Left renal cortex interstitium (tissue), 4 donors: Measurements from ENCODE around the gene B3GNT7. TPM values are rescaled to one million over a fixed set of nuclear protein-coding genes. Genes with fewer than 3 reads are reported as not detected.
"Not testable (repeated sequence)": the region's sequence is repeated elsewhere in the genome, so short reads cannot be mapped to it uniquely, and the experiment has no call there.

Source experiments
- DNase-seq, 4 donors: peaks; one replicate each; pipeline ENCODE4 v3.0.0-alpha.2; 2013; ENCODE audit warnings: low read depth in 4 of 4, low spot score in 2 of 4, missing footprints in 1 of 4
- polyA plus RNA-seq, 4 donors: library from polyadenylated mRNA; unstranded; fragments of 120-200 nt; gene quantifications; one replicate each; pipeline ENCODE4 v1.2.1, GENCODE V29; 2013; ENCODE audit not compliant: insufficient read length in 4 of 4

B3GNT7 gene
- polyA plus RNA-seq, 4 donors = 2.7 to 4.2 (median 3.5) TPM

DNA sequence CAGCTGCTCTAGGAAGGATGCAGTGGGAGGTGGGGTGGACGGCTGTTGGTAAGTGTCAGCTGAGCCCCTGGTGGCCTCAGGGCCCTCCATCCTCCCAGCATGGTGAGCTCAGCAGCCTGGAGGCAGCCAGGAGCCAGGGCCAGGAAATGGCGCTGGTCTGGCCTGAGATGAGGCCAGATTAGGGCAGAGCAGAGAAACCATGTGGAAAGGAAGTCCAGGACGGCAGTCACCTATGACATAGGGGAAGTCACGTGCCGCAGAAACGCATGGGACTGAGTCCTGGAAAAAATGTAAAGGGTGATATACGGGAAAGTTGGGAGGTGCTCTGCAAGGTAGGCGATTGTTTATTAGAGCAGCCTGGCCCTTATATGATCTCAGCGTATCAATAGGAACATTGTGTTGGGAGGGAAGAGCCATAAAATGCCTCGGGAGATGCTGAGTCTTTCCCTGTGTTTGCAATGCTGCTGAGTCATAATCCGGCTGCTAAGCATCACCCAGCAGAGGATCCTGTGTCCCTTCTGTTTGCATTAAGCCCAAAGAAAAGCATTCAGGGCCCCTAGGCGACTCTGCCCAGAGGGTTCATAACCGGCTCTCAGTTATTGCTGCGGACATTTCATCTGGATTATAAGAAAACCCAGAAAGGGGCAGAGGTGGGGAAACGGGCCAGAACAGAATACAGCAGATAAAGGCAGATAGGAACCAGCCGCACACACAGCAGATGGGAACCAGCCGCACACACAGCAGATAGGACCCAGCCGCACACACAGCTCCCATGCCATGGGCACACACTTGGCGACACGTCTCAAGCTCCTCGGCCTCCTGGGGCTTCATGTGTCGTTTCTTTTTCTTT is 30.3 kb upstream of the B3GNT7 start:
- no peak for DNase-seq

DNA sequence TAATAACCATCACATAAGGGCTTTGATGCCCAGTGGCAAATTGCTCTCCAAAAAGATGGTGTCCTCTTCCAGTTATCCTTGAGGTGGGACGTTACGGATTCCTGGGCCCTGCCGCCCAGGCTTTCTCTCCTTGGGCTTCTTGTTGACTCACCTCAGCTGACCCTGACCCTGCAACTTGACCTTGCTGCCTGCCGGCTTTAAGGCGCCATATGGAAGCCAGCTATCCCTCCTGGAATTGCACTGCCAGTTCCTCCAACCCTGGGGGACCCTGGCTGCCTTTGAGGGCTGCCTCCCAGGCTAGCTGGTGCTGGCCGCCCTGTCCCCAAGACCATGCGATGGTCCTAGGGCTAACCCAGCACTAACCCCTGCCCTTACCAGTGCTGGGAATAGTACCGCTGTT is 28.3 kb upstream of the B3GNT7 start:
- no peak for DNase-seq

DNA sequence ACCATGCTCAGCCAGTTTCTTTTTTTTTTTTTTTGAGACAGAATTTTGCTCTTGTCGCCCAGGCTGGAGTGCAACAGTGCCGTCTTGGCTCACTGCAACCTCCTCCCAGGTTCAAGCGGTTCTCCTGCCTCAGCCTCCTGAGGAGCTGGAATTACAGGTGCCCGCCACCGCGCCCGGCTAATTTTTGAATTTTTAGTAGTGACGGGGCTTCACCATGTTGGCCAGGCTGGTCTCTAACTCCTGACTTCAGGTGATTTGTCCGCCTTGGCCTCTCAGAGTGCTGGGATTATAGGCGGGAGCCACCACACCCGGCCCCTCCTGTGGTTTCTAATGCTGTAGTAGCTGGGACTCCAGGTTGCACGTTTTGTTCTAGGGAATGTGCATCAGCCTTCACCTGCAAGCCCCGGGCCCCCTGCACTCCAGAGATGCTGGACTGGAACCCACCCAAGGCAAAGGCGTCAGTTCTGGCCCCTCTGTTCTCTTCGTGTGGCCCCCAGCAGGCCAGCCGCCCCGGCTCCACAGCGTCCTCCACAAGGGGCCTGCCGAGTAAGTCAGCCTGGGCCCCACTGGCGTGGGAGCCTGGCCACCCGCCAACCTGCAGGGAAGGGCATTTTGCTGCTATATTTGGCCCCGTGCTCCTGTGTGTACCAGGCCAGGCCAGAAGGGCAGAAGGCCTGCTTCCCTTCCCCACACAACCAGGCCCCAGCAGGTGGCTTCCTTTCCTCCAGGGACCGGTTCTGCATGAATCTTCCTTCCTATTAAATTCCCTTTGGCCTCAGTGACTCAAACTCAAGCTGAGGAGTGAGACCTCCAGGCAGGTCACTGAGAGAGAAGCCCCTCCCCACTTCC is 25.7 kb upstream of the B3GNT7 start:
- no peak for DNase-seq

DNA sequence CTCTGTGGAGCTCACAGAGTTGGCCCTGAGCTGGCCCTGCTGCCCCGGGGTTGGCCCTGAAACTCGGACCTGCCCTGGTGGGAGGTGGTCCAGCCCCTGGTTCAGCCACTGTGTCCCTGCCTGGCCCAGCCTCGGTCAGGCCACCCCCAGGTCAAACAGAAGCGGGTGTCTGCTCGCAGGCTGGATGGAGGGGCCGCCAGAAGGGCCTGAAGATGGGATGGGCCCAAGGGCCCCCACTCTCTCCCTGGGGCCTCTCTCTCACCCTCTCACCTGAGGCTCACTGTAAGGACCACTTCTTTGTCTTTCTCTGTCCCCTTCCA is 25.1 kb upstream of the B3GNT7 start:
- no peak for DNase-seq

DNA sequence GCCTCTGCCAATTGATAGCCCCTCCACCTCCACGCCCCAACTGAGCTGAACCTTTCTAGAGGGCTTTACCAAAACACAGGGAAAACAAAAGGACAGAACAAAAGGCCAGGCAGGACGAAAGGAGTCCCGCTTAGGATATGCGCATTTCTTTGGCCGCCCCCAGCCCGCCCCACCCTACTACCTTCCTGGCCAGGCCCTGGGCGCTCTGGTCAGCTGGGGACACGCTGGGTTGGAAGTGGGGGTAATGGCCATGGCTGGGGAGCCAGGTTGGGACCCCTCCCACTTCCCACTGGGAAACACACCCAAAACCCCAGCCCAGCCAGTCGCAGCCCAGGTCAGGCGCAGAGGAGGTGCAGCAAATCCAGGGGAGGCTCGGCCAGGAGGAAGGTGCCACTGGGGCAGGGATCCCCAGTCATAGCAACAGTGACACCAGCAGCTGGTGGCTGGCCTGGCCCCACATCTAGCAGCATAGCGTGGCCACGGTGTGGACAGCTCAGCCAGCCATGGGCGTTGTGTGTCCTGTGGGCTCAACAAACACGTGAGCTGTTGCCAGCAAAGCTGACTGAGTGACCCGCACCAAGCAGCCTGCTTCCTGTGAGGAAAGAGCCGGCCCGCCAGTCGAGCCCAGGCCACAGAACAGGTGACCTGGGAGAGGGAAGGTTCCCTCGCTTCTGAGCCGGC is 24.6 kb upstream of the B3GNT7 start:
- DNase-seq = no peak

DNA sequence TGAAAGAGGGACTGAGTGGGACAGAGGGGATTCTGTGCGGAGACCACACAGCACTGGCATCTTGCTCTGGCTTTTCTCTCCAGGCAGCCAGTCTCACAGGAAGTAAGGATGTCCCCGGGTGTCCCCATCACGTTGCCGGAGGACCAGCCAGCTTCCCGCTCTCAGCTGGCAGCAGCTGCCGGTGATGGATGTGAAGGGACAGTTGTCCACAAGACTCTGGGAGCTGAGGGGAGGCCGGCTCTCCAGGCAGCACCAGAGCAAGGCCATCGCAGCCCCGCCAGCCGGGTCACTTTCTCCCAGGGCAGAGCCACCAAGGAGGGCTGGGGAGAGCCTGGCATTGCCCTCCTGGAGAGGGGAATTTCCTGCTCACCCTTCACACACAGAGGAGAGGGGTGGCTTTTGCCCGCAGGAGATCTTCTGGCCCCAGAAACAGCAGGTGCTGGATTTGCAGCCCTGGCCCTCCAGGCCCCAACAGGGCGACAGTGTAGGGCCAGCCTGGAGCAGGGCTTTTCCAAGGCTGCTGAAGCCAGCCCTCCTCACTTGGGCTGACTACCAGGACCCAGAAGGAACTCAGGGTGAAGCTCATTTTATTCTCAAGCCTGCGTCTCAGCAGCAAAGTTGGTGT is 24.0 kb upstream of the B3GNT7 start:
- no peak for DNase-seq

DNA sequence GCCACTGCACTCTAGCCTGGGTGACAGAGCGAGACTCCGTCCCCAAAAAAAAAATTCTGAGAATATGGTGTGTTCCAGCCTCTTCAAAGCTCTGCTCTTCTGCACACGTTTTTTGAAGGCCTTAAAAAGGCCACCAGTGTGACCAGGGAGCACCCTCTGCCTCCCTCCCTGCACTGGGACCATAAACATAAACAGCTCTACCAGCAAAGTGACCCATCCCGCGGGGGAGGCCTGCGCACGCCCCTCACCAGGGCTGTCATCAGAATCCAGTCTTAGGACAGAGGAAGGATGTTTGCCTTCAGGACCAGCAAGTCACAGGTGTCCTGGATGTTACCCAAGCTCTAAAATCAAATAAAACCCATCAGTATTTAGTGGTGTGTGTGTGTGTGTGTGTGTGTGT is 23.2 kb upstream of the B3GNT7 start:
- DNase-seq = no peak

DNA sequence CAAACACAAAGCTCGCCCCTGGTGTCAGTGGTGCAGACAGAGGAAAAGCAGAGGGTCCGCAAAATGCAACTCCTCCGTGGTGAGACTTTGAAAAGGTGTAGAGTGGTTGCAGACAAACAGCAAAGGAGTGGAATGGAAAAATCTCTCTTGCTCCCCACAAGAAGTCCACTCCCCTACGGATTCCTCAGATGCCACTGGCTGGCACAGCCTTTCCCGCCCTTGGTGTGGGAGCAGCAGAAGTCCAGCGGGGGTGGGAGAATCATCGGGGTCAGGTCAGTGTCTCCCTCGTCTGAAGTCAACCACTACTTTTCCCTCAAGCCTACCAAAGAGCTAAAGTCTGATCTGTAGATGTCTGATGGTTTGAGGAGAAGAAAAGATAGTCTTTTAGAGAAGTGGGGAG is 22.3 kb upstream of the B3GNT7 start:
- no peak for DNase-seq

DNA sequence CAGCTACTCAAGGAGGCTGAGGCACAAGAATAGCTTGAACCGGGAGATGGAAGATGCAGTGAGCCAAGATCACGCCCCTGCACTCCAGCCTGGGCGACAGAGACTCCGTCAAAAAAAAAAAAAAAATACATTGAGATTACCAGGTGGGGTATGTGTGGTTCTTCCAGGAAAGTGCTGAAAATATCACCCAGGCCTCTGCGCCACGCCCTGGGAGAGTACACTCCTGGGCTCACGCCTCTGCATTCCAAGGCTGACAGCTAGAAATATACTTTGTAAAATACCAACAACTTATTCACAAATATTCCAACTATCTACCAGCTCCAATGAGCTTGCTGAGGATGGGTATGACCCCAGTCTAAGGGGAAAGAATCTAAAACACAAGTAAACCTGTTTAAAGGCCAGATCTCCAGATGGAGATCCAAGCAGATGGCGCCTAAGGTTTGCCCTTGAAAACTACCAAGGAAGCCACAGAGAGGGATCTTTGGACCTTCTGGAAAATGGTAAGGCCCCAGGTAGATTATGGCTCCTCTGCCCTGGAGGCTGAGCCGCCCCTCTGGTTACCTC is 21.6 kb upstream of the B3GNT7 start:
- no peak for DNase-seq

DNA sequence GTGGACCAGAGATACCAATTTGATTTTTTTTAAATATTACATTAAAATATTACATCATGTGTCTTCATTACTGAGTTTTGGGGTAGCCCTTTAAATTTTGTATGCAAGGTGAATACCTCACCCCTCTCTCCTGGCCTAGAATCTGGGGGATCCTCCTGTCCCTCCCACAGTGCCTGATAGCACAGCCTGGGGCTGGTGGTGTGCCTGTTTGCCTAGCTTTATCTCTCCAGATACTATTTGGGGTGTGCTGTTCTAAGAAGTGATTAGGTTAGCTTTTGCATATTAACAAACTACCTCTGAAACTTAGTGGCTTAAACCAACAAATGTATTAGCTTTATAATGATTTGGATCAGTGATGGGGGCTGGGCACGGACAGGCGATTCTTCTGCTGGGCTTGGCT is 20.7 kb upstream of the B3GNT7 start:
- DNase-seq = no peak

DNA sequence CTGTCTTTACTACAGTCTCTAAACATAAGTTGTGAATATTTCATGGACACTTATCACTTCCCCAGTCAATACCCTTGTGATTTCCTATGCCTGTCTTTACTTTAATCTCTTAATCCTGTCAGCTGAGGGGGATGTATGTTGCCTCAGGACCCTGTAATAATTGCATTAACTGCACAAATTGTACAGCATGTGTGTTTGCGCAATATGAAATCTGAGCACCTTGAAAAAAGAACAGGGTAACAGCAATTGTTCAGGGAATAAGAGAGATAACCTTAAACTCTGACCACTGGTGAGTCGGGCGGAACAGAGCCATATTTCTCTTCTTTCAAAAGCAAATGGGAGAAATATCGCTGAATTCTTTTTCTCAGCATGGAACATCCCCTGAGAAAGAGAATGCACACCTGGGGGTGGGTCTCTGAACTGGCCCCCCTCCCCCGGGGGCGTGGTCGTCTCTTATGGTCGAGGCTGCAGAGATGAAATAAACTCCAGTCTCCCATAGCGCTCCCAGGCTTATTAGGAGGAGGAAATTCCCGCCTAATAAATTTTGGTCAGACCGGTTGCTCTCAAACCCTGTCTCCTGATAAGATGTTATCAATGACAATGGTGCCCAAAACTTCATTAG is 19.4 kb upstream of the B3GNT7 start:
- not testable (repeated sequence) for DNase-seq

DNA sequence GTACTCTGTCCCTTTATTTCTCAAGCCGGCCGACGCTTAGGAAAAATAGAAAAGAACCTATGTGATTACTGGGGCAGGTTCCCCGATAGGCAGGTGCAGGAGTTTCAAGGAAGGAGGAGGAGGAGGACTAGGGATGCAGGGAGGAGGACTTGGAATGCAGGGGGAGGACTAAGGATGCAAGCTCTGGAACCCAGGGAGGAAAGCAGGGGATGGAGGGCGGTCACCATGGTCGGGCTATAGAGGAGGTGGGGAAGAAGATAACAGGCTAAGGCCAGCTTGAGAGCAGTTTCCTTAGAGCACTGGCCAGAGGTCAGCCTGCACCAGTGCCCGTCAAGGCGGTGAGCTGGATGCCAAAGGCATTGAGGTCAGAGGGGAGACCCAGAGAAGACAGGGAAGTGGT is 18.7 kb upstream of the B3GNT7 start:
- no peak for DNase-seq

DNA sequence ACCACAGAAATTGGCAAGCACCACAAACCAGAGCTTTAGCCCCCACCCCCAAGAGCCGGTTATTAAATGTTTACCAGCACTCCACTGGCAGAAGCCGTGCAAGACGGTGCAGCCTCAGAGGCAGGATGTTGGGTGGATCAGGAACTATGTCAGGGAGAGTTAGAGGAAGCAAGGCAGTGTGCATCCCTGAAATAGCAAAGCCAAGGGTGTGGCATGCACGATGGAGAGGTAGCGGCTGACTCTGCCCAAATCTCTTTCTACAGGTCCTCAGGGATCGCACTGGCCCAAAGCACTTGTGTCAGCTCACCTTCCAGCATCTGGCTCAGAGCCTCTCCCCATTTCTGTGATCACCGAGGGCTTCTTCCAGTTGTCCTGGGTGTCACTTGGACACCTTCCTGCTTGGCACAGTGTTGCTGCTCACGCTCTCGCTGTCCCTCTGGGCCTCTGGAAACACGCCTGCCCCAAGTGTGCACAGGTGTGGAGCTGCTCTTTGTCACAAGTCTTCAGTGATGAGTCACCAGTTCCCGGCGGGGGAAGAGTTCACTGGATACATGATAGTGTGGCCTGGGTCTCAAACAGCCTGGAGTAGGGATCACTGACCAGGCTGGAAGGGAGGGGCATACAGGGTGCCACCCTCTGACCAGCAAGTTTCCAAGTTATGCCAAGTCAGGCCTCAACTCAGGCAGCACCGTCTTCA is 17.3 kb upstream of the B3GNT7 start:
- no peak for DNase-seq

DNA sequence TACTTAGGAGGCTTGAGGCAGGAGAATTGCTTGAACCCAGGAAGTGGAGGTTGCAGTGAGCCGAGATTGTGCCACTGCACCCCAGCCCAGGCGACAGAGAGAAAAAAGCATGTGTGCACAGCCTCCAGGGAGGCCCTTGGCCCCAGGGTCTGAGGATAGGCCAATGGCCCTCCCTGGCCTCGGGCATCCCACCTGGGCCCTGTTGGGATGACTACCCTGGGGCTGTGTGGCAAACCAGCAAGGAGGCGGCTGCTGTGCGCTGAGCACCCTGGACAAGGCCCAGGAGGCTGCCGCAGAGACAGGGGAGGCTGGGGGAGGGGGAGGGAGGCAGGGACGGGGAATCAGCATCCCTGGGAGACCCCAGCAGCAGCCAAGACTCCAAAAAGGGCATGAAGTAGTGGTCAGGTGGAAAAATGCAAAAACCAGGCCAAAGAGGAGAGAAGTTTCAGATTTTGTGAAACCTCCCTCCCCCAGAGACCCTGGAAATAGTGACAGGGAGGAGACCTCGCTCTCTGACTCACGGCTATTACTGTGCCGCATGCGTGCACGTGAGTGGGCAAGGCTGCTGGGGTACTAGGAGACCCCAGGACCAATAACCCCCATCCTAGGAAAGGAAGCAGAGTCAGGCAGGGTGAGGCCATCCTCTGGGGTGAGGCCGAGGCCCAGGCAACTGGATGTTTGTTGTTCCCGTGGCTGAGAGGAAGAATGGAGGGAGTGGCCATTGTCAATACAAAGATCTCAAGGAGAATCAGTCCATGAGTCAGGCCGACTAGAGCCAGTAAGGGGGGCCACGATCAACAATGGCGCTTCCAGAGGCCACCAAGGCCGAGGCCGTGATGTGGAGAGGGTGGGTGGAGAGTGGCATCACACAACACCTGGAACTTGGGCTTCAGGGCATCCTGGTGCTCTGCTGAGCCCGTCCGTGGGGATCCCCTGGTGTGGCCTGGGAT is 16.0 kb upstream of the B3GNT7 start:
- DNase-seq = no peak

DNA sequence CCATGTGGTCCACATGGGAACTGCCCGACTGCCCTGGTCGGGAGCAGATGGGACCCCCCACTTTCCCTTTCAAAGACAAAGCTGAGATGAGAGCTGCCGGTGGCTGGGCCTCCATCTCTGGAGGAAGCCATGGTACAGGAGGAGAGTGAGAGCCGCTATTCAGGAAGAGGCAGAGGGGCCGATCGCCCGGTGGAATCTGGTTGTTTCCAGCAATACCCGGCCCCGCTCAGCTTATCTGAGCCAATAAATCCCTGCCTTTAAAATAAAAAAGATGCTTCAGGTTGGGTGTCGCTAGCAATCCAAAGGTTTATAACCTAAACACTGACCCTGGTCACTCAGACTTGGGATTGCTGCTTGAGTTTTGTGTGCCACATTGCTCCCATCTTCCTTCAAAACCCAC is 15.2 kb upstream of the B3GNT7 start:
- no peak for DNase-seq

DNA sequence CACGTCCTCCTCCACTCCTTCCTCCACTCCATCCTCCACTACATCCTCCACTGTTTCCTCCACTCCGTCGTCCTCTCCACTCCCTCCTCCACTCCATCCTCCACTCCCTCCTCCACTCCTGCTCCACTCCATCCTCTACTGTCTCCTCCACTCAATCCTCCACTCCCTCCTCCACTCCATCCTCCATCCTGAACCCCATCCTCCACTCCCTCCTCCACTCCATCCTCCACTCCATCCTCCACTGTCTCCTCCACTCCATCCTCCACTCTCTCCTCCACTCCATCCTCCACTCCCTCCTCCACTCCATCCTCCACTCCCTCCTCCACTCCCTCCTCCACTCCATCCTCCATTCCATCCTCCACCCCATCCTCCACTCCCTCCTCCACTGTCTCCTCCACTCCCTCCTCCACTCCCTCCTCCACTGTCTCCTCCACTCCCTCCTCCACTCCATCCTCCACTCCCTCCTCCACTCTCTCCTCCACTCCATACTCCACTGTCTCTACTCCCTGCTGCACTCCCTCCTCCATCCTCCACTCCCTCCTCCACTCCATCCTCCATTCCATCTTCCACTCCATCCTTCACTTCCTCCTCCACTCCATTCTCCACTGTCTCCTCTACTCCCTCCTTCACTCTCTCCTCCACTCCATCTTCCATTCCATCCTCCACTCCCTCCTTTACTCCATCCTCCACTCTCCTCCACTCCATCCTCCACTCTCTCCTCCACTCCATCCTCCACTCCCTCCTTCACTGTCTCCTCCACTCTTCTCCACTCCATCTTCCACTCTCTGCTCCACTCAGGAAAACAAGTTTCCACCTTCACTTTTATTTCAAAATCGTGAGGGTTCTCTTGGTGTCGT is 14.3 kb upstream of the B3GNT7 start:
- no peak for DNase-seq

DNA sequence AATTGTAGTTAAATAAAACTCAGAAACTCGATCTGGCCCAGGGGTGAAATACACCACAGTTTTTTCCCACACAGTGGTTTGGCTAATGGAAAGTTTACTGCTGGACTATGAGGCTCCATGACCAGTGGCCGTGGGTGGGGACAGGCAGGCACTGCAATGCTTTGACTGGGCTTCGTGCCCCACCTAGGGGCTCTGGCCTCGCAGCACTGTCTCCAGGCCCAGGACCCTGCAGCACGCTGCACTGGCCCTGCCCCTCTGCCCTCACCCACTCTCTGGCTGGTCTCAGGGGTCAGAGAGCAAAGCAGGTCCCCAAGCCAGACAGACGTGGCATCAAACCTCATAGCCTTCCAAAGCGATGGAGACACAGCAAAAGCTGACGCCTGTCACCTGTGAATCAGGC is 13.4 kb upstream of the B3GNT7 start:
- DNase-seq = no peak
